HEK293T (cell line): ENCODE data around the gene ULK1.

Experiments used
- BHLHE40 ChIP-seq: fragments of 450-650 bp; IDR thresholded peaks from 2 replicates; pipeline ENCODE4 v1.6.1; 2016; ENCODE audit warnings: mild to moderate bottlenecking, moderate library complexity, borderline replicate concordance
- CTBP1 ChIP-seq: fragments of 450-650 bp; IDR thresholded peaks from 2 replicates; pipeline ENCODE4 v1.6.1; 2016; ENCODE audit warnings: borderline replicate concordance
- FOXA1 ChIP-seq: fragments of 450-650 bp; IDR thresholded peaks from 2 replicates; pipeline ENCODE4 v1.6.1; 2016; ENCODE audit warnings: mild to moderate bottlenecking
- FOXK2 ChIP-seq: fragments of 450-650 bp; IDR thresholded peaks from 2 replicates; pipeline ENCODE4 v1.6.1; 2016; ENCODE audit warnings: mild to moderate bottlenecking
- FOXM1 ChIP-seq: fragments of 450-650 bp; IDR thresholded peaks from 2 replicates; pipeline ENCODE4 v1.6.1; 2017; ENCODE audit warnings: mild to moderate bottlenecking, borderline replicate concordance
- SP1 ChIP-seq: fragments of 450-650 bp; IDR thresholded peaks from 2 replicates; pipeline ENCODE4 v1.6.1; 2017
- SUZ12 ChIP-seq: fragments of 450-650 bp; IDR thresholded peaks from 2 replicates; pipeline ENCODE4 v1.6.1; 2016; ENCODE audit warnings: mild to moderate bottlenecking

- TF ChIP-seq SUZ12 (no peak), FOXK2 (no peak), SP1 (no peak), BHLHE40 (no peak), FOXA1 (no peak), FOXM1 (no peak), CTBP1 (no peak)
Observed at GRCh38 chr12:131934535-131934934, 40.1 kb downstream of the ULK1 start.
